ENCODE results near the gene USP20.

The USP20 gene

GRCh38 chr9:129823542-129823934, 11.7 kb upstream of the USP20 start:
- no peak for DNase-seq (ENCODE audit: low read depth in 3 of 3)

- peak; percentile 82 to 89 (median 88) for DNase-seq (ENCODE audit: low read depth in 3 of 3)
Measured at GRCh38 chr9:129823935-129824601, 11.2 kb upstream of the USP20 start, which contains the start of gene TOR1A. TSS of gene TOR1A (minus strand) at chr9:129824136. CDS start at chr9:129824085, 51 bp downstream.

- DNase-seq (ENCODE audit: low read depth in 3 of 3), result no peak
Measured at GRCh38 chr9:129826344-129826743, 8.9 kb upstream of the USP20 start.

- no peak for DNase-seq (ENCODE audit: low read depth in 3 of 3)
Measured at GRCh38 chr9:129826759-129827158, 8.5 kb upstream of the USP20 start.

- DNase-seq (ENCODE audit: low read depth in 3 of 3), result no peak
Measured at GRCh38 chr9:129828051-129828450, 7.2 kb upstream of the USP20 start.

- DNase-seq (ENCODE audit: low read depth in 3 of 3), result no peak
Measured at GRCh38 chr9:129828969-129829368, 6.3 kb upstream of the USP20 start.

GRCh38 chr9:129832982-129833381, 2.3 kb upstream of the USP20 start:
- no peak for DNase-seq (ENCODE audit: low read depth in 3 of 3)

- DNase-seq (ENCODE audit: low read depth in 3 of 3), result no peak
Measured at GRCh38 chr9:129834489-129835127, 650 bp upstream of the USP20 start.

GRCh38 chr9:129835860-129836223, 584 bp downstream of the USP20 start:
- no peak for DNase-seq (ENCODE audit: low read depth in 3 of 3)

GRCh38 chr9:129836311-129837007, 1.2 kb downstream of the USP20 start:
- DNase-seq (ENCODE audit: low read depth in 3 of 3), result no peak

- no peak for DNase-seq (ENCODE audit: low read depth in 3 of 3)
Measured at GRCh38 chr9:129838707-129839259, 3.5 kb downstream of the USP20 start.

- no peak for DNase-seq (ENCODE audit: low read depth in 3 of 3)
Measured at GRCh38 chr9:129839324-129840023, 4.2 kb downstream of the USP20 start.

GRCh38 chr9:129840034-129840433, 4.8 kb downstream of the USP20 start:
- no peak for DNase-seq (ENCODE audit: low read depth in 3 of 3)

GRCh38 chr9:129841071-129841470, 5.8 kb downstream of the USP20 start:
- DNase-seq (ENCODE audit: low read depth in 3 of 3), result no peak

- DNase-seq (ENCODE audit: low read depth in 3 of 3), result no peak
Measured at GRCh38 chr9:129845373-129845772, 10.1 kb downstream of the USP20 start.

- DNase-seq (ENCODE audit: low read depth in 3 of 3), result no peak
Measured at GRCh38 chr9:129848712-129849441, 13.6 kb downstream of the USP20 start.

- no peak for DNase-seq (ENCODE audit: low read depth in 3 of 3)
Measured at GRCh38 chr9:129849901-129850300, 14.6 kb downstream of the USP20 start.

GRCh38 chr9:129850821-129851550, 15.7 kb downstream of the USP20 start:
- DNase-seq (ENCODE audit: low read depth in 3 of 3), result no peak

- DNase-seq (ENCODE audit: low read depth in 3 of 3), result no peak
Measured at GRCh38 chr9:129851821-129852220, 16.6 kb downstream of the USP20 start.

- DNase-seq (ENCODE audit: low read depth in 3 of 3), result no peak
Measured at GRCh38 chr9:129852579-129852978, 17.3 kb downstream of the USP20 start.

GRCh38 chr9:129853614-129854013, 18.4 kb downstream of the USP20 start:
- DNase-seq (ENCODE audit: low read depth in 3 of 3), result no peak

Measured in stimulated activated CD4-positive, alpha-beta T cell treated with anti-CD3 and anti-CD28 coated beads, TNF-alpha, amount 100 ng/mL, for 48 hours (primary cell).